ENCODE measurements around the gene TRIM9.
A peak's percentile ranks its signal among the peaks of the same experiment; 100 is the strongest.

The TRIM9 gene

DNA sequence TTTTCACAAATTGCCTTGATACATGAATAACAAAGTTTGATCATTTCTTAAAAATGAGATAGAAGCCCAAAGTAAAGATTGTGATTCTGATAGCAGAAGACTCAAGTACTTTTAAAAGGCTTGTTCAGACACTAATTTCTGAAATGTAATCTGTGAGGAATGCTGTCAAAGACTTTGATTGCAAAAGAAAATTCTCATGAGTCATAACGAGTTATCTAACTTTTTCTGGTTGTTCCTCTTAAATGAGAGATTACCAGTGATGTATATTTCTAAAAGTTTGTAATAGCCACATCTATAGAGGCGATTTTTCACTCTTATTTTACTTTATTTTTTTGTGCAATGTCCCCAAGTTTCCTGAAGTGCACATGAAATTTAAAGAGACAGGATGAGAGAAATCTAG, 157.6 kb downstream of the TRIM9 start:
- no peak for DNase-seq

DNA sequence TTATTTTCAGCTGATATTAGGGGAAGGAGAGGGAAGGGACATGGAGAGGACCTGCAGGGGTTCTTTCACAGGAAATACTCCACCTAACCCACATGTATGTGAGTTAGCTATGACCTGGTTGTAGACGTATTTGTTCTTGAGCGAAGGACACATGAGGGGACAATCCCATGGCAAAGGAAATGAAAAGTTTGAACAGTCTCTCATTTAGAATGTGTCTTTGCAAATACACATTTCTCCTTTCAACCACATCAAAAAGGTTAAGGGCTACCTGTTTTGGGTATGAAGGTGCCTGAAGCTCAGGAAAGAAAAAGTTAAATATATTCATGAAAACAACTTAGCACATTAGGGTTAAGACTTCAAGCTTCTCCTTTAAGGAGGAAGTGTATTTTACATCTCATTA, 158.0 kb downstream of the TRIM9 start:
- no peak for DNase-seq

DNA sequence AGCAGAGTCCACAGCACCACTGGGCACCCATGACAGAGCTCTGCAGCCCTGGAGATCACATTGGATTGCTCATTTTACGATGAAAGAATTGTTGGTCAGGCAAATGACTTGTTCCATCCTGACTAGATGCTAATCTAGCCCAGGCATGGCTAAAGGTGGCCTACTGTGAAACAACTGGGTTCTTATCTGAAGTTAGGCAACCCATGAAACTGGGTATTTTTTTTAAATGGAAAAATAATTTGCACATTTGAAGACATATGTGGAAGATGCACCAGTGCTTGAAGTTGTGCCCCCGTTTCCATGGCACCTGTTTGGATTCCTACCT, 158.9 kb downstream of the TRIM9 start:
- DNase-seq = no peak

DNA sequence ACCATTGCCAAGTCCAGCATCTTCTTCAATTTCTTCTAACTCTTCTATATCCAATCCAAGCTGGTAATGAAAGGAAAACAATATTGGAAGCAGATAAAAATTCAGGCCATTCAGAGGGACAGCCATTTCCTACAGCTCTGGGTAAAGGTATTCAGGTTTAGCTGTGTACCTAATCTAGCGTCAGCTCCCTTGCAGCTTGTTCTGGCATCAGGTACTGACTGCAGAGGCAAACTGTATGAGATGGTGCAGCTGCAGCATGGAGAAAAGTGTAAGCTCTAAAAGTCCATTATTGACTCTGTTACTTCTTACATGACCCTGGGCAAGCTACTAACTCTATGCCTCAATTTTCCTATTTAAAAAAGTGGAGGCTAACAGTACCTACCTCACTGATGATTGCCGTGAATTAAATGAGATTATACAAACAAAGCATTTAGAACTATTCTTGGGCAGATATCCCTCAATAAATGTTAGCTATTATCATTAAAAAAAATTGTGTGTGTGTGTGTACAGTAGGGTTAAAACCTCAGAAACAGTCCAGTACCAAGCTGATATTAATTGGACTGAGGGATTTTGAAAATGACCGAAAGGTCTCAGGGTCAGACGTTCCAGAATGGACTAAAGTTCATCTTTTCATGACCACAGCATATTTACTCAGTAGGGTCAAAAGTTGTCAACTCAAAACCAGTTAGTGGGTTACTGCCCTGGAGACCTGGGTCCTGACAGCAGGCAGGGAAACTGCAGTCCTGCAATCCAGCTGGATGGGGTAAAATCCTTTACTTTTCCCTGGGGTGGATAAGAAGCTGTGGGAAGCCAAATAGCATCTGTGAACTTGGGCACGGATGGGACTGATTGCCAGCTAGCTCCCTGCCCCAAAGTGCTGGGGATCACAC, 159.5 kb downstream of the TRIM9 start:
- no peak for DNase-seq

DNA sequence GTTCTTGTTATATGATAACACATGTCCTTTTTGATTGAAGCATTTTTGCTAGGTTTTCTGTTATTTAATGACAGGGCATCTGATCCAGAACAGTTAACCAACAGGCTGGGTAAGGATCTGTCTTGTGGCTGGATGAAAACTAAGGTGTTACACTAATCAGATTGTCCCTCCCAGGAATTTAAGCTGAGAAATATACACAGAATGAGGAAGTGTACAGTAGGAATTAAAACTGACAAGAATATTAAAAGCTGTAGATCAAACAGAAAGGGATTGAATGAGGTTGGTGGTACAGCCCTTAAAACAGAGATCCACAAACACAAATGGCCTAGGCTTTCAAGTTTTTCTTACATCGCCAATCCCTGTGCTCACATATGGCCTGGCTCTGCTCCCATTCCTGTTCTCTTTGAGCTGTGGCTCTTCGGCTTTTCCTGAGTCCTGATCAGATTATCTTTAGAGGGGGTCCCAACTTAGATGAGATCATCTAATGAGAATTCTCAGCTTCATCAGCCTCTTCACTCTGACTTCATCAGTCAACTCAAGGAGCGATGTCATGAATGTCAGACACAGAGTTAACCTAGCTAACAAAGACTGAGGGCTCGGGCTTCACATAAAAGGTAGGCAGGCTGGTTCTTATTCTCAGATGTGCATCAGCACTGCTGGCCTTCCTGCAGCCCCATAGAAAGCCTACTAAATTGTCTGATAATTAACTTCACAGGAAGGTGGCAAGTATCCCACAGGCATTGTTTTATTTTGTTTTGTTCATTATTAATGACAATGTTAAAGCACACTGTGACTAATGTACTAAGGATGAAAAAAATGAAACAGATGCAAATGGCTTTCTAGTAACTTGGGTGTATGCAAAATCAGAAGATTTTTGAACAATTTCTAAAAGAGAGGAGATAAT, 162.1 kb downstream of the TRIM9 start:
- no peak for DNase-seq

DNA sequence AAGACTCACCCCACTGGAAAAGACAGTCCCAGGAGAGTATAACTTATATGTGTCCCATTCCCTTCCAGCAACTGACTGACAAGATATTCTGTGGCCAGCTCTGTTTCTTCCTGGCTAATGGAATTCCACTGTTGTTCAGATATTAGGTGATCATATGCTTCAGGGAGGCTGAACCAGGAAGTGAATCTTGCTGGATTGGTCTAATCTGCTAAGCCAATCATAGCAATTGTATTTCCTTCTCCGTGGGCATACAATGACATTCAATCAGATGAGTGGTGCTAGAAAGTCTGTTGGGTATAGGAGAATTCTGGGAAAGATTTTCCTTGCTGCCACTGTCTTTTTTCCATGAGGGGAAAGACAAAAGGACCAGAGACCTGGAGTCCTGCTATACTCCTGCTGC, 162.7 kb downstream of the TRIM9 start:
- peak in 1 of 56 donors; percentile 10 for DNase-seq

DNA sequence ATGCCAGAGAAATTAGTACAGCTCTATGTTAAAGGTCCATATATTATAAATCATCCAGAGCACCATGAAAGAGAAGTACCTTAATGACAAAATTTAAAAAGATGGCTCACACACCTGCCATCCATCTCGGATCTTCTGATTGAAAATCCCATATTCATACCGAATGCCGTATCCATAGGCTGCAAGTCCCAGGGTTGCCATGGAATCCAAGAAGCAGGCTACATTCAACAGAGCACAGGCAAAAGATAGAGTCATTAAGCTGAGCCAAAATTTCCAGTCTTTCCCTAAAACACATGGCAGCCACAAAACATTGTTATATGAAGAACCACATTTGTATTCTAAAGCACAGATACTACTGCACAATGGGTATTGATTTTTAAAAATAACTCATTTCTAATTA, 163.3 kb downstream of the TRIM9 start:
- no peak for DNase-seq

DNA sequence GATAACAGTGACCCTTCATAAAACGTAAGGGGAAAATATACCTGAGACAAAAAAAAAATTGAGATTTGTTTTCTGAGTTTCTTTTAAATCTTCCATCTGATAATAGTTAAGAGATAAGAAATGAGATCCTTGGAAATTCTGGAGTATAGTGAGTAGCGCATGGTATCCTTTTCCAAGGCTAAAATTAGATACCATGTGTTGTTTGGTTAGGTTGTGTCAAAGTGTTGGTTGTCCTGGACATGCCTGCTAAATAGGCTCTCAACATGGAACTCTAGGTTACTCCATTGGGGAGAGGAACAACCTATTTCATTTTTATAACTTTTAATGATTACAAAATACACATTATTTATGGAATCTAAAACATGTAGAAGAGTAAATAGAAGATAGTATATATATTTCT, 165.4 kb downstream of the TRIM9 start:
- DNase-seq = no peak

DNA sequence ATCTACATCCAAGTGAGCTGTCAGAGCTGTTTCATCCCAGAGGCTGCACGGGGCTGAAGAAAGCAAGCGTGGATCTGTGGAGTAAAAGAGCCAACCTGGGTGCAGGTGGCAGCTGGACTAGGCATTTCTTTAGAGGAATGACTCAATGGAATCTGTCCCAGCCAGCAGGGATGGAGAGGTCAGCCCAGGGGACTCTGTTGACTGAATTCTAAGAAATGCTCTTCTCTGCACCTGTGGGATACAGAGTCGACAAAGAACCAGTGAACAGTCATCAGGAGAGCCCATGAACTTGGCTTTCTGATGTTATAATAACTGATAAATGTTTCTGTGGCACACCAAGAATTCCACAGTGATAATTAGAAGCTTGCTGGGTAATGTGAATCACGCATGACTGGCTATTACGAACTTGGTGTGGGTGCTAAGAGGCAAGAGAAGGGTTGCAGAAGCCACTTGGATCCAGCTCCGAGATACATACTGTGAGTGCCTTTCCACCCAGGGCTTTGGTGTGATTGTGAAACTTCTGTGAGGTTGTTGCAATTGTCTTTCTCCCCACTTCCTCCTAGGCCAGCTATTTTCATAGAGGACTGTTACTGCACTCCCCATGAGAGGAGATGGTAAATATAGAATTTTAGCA, 166.8 kb downstream of the TRIM9 start:
- peak in 4 of 56 donors; percentile 15 to 32 (median 18) for DNase-seq

DNA sequence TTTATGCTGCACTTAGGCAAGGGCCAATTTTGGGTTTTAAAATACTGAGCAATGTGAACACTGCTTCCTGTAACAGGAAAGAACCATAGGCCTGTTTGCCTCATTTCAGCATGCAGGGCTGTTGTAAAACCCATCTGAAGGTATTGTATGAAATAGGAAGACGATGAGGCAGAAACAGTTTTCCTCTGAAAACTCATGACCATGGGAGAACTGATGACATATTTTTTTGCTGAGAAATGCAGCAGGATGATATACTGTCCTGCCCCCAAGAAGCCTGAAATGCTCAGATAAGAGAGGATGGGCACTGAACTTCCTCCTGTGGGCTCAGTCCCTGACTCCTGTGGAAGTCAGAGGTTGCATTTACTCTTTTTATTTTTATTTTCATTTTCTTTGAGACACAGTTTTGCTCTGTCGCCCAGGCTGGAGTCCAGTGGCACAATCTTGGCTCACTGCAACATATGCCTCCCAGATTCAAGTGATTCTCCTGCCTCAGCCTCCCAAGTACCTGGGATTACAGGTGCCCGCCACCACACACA, 168.0 kb downstream of the TRIM9 start:
- DNase-seq = no peak
